NCI-H460 (cell line): ENCODE measurements around the gene CD209. TPM values are rescaled to one million over a fixed set of nuclear protein-coding genes. Genes with fewer than 3 reads are reported as not detected.

Experiments used
- total RNA-seq: library from RNA; depleted of rRNA; stranded (reverse); fragments of >200 nt; shearing (Covaris generic); gene quantifications from 2 replicates; pipeline ENCODE4 v1.2.3, GENCODE V29; 2014; rRNA removed

Gene CD209
- total RNA-seq, 1 experiment from 2014 or later = not detected

Other genes starting within 250 kb of the CD209 start
- 5.9 and 7.6 TPM in 2 replicates for gene ZNF358, start 231.4 kb downstream of the CD209 start, total RNA-seq
- 3.3 and 3.9 TPM in 2 replicates for gene MCOLN1, start 224.9 kb downstream of the CD209 start, total RNA-seq
- 40.8 and 45.5 TPM in 2 replicates for gene PNPLA6, start 211.8 kb downstream of the CD209 start, total RNA-seq
- 0.35 and 0.89 TPM in 2 replicates for gene CAMSAP3, start 151.7 kb downstream of the CD209 start, total RNA-seq
- gene XAB2, start 118.0 kb downstream of the CD209 start, total RNA-seq = 34.8 and 36.0 TPM in 2 replicates
- 20.4 and 20.6 TPM in 2 replicates for gene PET100, start 117.7 kb downstream of the CD209 start, total RNA-seq
- not detected in 2 replicates for gene PCP2, start 113.8 kb downstream of the CD209 start, total RNA-seq
- 18.9 and 19.4 TPM in 2 replicates for gene STXBP2, start 110.4 kb downstream of the CD209 start, total RNA-seq
- gene RETN, start 78.5 kb downstream of the CD209 start, total RNA-seq = not detected in 2 replicates
- gene MCEMP1, start 70.4 kb downstream of the CD209 start, total RNA-seq = not detected in 2 replicates
- 40.2 and 73.1 TPM in 2 replicates for gene TRAPPC5, start 66.7 kb downstream of the CD209 start, total RNA-seq
- gene FCER2, start 45.4 kb downstream of the CD209 start, total RNA-seq = not detected in 2 replicates
- gene CLEC4G, start 15.4 kb downstream of the CD209 start, total RNA-seq = not detected in 2 replicates
- 0.05 TPM in 1 of 2 replicates, not detected in the other for gene CLEC4M, start 15.7 kb upstream of the CD209 start, total RNA-seq
- 10.9 and 11.2 TPM in 2 replicates for gene EVI5L, start 82.7 kb upstream of the CD209 start, total RNA-seq
- gene PRR36, start 126.9 kb upstream of the CD209 start, total RNA-seq = 0.43 TPM in 1 of 2 replicates, not detected in the other
- gene LRRC8E, start 141.0 kb upstream of the CD209 start, total RNA-seq = 4.6 and 5.2 TPM in 2 replicates
- gene MAP2K7, start 156.3 kb upstream of the CD209 start, total RNA-seq = 13.6 and 15.7 TPM in 2 replicates
- 6.0 and 10.9 TPM in 2 replicates for gene TGFBR3L, start 167.3 kb upstream of the CD209 start, total RNA-seq
- 21.3 and 27.4 TPM in 2 replicates for gene SNAPC2, start 172.8 kb upstream of the CD209 start, total RNA-seq
- 1.4 and 1.7 TPM in 2 replicates for gene CTXN1, start 178.6 kb upstream of the CD209 start, total RNA-seq
- 127 and 135 TPM in 2 replicates for gene TIMM44, start 196.1 kb upstream of the CD209 start, total RNA-seq